ENCODE measurements around the gene WFDC5. TPM values are rescaled to one million over a fixed set of nuclear protein-coding genes. Genes with fewer than 3 reads are reported as not detected.

Gene WFDC5
- total RNA-seq, 1 experiment from 2014 or later, result not detected

- TF ChIP-seq ZBTB43 (CRISPR knock-in tag; IDR thresholded peaks at IDR 0.05) (no peak), ELF4 (CRISPR knock-in tag; IDR thresholded peaks at IDR 0.05; ENCODE audit: low read depth) (no peak), ZNF121 (CRISPR knock-in tag; IDR thresholded peaks at IDR 0.05) (no peak)
Observed at GRCh38 chr20:45087097-45087790, 27.7 kb downstream of the WFDC5 start (continued).

GRCh38 chr20:45085867-45086266, 29.1 kb downstream of the WFDC5 start:
- Mint-ChIP-seq H3K9me3 (peaks cover 16% of the 10 kb centered on the region), H3K27ac (no peak overlapping the region), H3K4me3 (no peak overlapping the region), H3K27me3 (ENCODE audit: low read depth) (no peaks in the 10 kb centered on the region), H3K36me3 (peaks cover 26% of the 10 kb centered on the region), H3K4me1 (peaks cover 9% of the 10 kb centered on the region)
- ATAC-seq (no peak; the same call in 1 of the 2 replicates), DNase-seq (ENCODE audit: low spot score) (no peak)
- CTCF ChIA-PET, result interaction anchor here (0.8 to 2.0 kb wide), 5 partner anchors 10 to 208 kb away, joined by 3 to 10 read pairs (median 7); no protein-coding TSS in a partner anchor
- TF ChIP-seq AR (CRISPR knock-in tag; IDR thresholded peaks at IDR 0.05) (no peak), ZNF121 (CRISPR knock-in tag; IDR thresholded peaks at IDR 0.05) (no peak), ELF4 (CRISPR knock-in tag; IDR thresholded peaks at IDR 0.05; ENCODE audit: low read depth) (no peak), IRF1 (CRISPR knock-in tag; IDR thresholded peaks at IDR 0.05) (no peak), MXD4 (CRISPR knock-in tag; IDR thresholded peaks at IDR 0.05; ENCODE audit: borderline replicate concordance) (no peak), ZBTB21 (CRISPR knock-in tag; IDR thresholded peaks at IDR 0.05; ENCODE audit: borderline replicate concordance) (no peak), E2F1 (CRISPR knock-in tag; IDR thresholded peaks at IDR 0.05) (no peak), ZNF512 (CRISPR knock-in tag; IDR thresholded peaks at IDR 0.05; ENCODE audit: borderline replicate concordance) (no peak), TEAD4 (CRISPR knock-in tag; IDR thresholded peaks at IDR 0.05) (no peak), GRHL2 (CRISPR knock-in tag; IDR thresholded peaks at IDR 0.05; ENCODE audit: insufficient replicate concordance, severe bottlenecking) (no peak), SP1 (CRISPR knock-in tag; conservative IDR thresholded peaks at IDR 0.05) (no peak), ZBTB43 (CRISPR knock-in tag; IDR thresholded peaks at IDR 0.05) (no peak), AFF4 (CRISPR knock-in tag; IDR thresholded peaks at IDR 0.05; ENCODE audit: borderline replicate concordance) (no peak), ERG (CRISPR knock-in tag; IDR thresholded peaks at IDR 0.05) (no peak)
- POLR2A ChIA-PET, result interaction anchor here (0.5 kb wide), 1 partner anchor 40 kb away, joined by 3 read pairs; no protein-coding TSS in a partner anchor
